8988T (cell line): Measurements from ENCODE around the gene ATAD3A.
"Not testable (repeated sequence)": the region's sequence is repeated elsewhere in the genome, so short reads cannot be mapped to it uniquely, and the experiment has no call there.

Experiments
- DNase-seq: peaks from one replicate; pipeline ENCODE4 v3.0.0; 2011

Gene ATAD3A

DNA sequence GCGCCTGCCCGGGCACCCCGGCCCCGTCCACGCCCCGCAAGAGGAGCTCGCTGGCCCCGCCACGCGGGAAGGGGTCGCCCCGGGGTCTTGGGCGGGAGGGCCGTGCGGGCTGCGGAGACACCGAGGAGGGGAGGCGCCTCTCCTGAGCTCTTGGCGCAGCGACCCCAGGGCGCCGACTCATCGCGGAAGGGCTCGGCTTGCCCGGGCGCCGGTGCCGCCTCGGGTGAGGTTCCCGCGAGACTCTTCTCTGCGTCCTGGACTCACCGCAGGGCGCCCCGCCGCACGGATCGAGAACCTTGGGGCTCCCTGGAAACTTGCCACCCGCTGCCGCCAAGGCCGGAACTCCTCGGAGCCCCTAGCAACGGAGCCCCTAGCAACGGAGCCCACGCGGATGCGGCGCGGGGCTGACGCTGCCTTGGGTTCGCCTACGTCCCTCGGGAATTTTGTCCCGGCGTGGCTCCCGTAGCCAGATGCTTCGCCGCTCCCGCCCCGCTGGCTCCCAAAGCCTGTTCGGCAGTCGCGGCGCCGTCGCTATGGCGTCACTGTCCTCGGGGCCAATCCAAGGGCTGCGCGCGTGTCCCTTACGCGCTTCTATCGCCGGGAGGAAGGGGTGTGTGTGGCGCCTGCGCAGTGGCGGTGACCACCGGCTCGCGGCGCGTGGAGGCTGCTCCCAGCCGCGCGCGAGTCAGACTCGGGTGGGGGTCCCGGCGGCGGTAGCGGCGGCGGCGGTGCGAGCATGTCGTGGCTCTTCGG lies at the start of gene ATAD3A:
TSS of gene ATAD3A (plus strand) at position 630 of the 753 bp plus-strand sequence. CDS start at position 737, 107 bp downstream.
- DNase-seq: peak; percentile 95

DNA sequence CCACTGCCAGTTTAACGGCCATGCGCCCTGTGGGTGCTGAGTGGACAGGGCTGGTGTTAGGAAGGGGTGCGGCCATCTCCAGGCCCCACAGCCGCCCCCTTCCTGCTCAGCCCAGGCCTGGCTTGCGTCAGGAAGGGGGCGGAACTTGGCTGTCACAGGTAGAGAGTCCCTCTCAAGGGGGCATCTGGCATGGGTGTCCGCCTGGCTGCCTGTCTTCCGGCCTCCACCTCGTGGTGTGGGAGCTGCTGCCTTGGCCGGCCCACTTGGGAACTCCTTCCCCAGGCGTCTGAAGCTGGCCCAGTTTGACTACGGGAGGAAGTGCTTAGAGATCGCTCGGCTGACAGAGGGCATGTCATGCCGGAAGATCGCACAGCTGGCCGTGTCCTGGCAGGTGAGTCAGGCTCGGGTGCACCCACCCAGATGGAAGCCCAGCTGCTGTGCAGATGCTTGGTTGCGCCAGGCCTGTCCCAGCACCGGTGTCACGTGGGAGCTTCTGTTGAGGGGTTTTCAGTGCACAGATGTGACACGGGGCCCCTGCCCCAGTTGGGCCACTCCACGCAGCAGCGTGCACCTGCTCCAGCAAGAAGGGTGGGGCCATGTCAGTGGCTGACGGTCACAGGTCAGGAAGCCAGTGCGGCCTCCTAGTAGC lies 49.5 kb upstream of the ATAD3A start:
- DNase-seq: no peak

DNA sequence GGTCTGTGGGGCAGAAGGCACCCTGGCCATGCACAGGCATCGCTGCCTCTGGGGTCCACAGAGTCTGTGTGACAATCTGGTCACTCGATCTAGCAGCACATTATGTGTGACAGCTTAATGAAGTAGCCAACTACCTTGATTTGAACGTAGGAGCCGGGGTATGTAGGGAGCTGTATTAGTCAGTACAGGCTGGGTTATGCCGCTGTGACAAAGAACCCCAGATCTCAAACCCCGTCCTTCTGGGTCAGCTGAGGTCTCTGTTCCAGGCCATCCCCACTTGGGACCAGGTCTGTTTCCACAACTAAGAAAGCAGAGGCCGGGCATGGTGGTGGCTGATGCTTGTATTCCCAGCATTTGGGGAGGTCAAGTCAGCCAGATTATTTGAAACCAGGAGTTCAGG lies 48.6 kb upstream of the ATAD3A start:
- DNase-seq: no peak

DNA sequence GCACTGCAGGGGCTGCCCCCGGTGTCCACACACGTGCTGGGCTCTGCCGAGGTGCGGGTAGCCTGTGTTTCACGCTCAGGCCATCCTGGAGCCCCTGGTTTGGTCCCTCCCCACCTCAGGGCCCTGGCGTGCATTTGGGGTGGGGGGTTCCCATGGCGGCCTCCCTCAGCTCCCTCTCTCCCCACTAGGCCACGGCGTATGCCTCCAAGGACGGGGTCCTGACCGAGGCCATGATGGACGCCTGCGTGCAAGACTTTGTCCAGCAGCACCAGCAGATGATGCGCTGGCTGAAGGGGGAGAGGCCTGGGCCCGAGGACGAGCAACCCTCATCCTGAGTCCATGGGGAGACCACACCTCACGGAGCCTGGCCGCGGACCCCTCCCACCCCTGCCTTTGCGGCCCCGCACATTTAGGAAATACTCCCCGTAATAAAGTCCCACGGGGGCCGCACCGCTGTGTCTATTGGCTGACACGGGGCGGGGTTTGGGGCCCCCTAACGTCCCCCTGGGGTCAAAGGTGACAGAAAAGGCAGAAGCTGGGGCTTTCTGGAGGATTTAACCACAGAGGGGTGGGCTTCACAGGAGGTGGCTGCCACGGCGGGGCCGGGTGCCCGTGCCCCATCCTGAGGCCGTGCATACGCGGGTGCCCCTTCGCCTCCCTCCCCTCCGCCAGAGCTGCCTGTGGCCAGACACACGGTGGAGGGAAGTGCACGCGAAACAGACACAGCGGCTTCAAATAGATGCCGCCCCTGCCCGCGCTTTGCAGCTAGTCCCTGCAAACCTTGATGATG lies 43.6 kb upstream of the ATAD3A start:
- DNase-seq: not testable (repeated sequence)

DNA sequence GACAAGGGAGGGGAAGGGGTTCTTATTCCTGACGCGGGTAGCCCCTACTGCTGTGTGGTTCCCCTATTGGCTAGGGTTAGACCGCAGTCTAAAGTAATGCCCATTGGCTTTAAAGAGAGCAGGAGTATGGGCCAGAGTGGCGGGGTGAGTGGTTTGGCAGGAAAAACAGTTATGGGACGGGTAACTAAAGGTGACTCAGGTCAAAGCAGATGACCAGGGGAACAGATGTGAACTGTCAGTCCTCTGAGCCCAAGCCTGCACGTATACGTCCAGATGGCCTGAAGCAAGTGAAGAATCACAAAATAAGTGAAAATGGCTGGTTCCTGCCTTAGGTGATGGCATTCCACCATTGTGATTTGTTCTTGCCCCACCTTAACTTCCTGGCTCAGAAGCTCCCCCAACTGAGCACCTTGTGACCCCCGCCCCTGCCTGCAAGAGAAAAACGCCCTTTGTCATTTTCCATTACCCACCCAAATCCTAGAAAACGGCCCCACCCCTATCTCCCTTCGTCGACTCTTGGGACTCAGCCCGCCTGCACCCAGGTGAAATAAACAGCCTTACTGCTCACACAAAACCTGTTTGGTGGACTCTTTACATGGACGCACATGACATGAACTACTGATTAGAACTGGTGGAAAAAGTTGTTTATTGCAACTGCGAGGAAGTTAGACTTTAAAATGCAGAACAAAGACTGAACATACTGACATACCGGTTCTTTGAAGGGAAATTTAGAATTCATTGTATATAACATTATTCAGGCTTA lies 41.2 kb upstream of the ATAD3A start:
- no peak for DNase-seq

DNA sequence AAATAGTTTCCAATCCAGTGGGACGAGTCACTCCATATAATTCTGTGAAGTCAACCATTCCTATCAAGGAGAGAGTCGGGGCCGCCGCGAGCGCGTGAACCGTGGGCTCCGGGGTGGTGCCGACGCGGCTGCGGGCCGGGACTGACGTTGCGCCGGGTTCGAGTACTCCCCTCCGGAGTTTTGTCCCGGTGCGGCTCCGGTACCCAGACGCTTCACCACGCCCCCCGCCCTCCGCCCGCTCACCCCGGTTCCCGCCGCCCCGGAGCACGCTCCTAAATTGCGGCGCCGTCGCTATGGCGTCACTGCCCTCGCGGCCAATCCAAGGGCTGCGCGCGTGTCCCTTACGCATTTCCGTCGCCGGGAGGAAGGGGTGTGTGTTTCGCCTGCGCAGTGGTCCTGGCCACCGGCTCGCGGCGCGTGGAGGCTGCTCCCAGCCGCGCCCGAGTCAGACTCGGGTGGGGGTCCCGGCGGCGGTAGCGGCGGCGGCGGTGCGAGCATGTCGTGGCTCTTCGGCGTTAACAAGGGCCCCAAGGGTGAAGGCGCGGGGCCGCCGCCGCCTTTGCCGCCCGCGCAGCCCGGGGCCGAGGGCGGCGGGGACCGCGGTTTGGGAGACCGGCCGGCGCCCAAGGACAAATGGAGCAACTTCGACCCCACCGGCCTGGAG lies 40.4 kb upstream of the ATAD3A start, which contains the start of gene ATAD3B:
TSS of gene ATAD3B (plus strand) at position 377 of the 664 bp plus-strand sequence. CDS start at position 497, 120 bp downstream.
- peak; percentile 90 for DNase-seq

DNA sequence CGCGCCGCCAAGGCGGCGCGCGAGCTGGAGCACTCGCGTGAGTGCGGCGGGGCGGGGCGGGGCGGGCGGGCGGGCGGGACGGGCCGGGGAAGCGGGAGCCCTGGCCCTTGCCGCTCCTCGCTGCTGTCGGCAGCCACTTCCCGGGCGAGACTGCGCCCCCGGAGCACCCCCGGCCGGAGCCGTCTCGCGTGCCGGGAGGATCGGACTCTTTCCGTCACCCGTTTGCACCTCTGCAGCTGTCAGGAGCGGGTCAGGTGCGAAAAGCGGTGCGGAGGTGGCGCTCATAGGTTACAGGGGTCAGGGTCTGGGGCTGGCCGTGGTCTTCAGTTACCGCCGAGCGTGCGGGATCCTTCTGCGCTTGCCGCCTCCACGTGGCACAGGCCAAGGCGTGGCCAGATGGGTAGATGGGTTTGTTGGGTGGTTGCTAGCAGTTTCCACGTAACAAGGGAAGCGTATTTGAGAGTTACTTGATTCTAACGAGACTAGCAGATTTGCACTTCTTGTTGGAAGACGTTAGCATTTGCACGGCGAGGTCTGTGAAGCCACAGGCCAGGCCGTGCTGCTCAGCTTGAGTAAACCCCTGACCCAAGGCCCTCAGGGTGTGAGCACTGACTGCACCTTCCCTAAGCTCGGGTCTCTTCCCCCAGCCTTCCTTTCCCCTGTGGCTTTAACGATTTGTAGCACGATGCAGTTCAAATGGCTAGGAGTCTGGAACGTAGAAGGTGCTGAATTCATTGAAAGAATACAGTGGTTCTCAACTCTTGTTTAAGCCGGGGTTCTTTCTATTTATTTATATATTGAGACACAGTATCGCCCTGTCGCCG lies 39.7 kb upstream of the ATAD3A start:
- DNase-seq: not testable (repeated sequence)

DNA sequence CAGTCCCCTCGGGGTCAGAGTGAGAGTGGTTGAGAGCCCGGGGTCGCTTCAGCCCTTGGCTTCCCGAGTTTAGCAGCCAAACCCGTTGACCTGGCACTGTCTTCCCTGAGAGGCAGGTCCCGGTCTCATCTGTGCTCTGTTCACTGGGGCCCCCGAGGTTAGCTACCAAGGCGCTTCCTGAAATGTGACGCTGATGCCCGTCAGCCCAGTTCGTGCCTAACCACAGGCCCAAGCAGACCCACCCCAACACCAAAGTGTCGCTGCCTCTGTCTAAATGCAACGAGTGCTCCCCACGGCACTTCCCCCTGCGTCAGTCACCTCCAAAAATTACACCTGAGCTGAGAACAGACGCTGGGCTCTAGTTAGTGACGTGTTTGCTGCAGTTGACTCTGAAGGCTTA lies 36.0 kb upstream of the ATAD3A start:
- DNase-seq: not testable (repeated sequence)

DNA sequence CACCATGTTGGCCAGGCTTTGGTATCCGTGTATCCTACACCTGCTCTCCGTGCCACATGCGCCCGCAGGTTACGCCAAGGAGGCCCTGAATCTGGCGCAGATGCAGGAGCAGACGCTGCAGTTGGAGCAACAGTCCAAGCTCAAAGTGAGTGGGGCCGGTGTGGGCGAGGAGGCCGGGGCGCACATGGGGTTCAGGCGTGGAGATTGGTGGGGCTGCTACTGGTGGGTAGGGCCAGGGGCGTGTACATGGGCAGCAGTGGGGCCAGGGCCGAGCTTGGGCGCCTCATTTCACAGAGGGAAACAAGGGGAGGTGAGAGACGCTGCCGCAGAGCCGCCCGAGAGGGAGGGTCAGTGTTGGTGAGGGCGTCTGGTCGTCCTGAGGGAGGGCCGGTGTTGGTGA lies 34.8 kb upstream of the ATAD3A start:
- no peak for DNase-seq

DNA sequence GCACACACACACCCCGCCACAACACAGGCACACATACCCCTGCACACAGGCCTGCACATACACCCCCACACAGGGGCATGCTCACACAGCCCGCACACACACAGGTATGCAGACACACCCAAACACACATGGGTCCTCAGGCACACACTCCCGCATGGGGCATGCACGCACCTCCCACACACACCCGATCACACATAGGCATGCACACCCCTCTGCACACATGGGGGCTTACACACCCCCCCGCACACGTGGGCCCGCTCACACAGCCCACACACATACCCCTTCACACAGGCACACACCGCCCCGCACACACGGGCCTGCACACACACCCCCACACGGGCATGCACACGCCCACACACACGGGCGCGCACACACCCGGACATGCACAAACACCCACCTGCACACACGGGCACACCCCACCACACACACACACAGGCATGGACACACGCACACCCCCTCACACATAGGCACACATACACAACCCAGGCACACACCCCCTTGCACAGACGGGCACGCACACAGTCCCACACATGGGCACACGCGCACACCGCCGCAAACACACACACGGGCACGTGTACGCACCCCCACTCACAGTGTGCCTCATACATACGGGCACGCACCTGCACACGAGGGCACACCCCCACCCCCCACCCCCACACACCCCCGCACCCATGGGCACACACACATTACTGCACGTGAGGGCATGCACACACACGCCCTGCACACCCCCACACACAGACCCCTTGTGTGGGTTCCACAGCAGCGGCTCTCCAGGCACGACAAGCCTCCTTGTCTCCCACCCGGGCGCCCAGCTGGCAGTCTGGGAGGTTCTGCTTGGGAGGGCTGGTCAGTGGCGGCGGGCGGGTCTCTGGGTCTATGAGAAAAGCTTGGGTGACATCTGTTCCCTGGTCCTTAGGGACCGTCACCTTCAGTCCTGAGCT lies 32.1 kb upstream of the ATAD3A start:
- DNase-seq: no peak

DNA sequence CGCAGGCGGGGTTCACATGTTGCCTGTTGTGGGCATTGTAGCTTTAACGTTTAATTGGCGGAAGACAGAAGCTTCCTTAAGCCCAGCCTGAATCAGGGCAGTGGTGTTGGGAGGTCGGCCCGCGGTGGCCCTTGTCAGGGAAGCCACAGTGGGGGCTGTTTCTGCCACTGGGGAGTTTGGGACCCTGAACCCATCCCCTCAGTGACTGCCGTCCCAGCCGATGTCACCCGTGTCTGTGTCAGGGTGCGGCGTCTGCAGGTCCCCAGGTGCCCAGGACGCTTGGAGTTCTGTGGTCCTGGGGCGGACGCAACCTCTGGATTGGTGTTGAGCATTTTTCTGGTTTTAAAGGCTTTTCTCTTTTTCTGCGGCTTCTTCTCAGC lies 31.5 kb upstream of the ATAD3A start:
- DNase-seq: not testable (repeated sequence)

DNA sequence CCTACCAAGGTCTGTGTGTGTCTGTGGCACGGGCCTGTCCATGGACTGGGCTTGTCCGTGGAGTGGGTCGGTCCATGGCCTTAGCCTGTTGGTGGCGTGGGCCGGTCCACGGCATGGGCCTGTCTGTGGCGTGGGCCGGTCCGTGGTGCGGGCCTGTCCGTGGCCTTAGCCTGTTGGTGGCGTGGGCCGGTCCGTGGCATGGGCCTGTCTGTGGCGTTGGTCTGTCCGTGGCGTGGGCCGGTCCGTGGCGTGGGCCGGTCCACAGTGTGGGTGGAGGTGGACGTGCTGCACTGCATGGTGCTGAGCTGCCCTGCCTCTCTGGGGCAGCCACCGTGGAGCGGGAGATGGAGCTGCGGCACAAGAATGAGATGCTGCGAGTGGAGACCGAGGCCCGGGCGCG lies 30.2 kb upstream of the ATAD3A start:
- not testable (repeated sequence) for DNase-seq

DNA sequence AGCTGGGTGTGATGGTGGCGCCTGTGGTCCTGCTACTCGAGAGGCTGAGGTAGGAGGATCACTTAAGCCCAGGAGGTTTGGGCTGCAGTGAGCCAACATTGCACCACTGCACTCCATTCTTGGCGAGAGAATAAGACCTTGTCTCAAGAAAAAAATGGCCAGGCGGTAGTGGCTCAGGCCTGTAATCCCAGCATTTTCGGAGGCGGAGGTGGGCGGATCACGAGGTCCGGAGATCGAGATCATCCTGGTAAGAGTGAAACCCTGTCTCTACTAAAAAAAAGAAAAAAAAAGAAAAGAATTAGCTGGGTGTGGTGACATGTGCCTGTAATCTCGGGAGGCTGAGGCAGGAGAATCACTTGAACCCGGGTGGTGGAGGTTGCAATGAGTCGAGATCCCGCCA lies 29.1 kb upstream of the ATAD3A start:
- DNase-seq: no peak

DNA sequence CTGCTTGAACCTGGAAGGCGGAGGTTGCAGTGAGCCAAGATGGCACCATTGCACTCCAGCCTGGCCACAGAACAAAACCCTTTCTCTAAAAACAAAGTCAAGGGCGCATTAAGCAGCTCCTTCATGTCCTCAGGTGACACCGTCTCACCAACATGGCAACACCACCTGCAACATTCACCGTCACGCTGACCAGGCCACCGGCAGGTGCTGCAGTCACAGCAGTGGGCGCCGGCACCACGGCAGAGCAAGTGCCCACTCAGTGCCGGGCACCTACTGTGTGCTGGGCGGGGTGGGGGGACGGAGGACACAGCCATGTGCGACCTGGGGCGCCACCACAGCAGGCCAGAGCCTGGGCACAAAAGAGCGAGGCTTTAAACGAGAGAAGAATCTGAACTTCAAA lies 28.2 kb upstream of the ATAD3A start:
- DNase-seq: no peak

DNA sequence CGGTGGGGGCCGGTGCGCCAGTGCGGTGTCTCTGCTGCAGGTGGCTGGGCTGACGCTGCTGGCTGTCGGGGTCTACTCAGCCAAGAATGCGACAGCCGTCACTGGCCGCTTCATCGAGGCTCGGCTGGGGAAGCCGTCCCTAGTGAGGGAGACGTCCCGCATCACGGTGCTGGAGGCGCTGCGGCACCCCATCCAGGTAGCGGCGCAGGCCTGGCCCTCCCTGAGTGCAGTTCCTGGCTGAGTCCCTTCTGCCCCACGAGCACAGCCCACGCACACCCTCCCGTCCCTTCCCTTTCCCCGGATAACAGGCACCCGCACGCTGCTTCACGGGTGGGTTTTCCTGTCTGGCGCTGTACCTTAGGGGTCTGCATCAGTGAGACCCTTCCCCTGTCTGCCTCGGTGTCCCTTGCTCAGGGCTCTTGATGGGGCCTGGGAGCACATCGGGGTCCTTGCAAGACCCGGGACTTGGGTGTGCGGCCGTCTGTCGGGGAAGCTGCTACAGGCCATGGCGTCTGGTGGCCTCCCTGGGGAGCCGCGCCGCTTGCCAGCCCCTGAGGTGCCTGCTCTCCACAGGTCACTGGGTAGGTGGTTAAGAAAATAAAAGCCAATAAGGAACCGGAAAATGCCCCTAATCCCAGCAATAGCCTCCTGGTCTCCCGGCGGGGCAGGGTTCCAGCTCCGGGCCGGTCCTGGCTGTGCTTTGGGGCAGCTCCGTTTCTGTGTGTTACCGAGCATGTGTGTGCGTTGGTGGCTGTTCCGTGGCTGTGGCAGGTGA lies 26.8 kb upstream of the ATAD3A start:
- DNase-seq: not testable (repeated sequence)

DNA sequence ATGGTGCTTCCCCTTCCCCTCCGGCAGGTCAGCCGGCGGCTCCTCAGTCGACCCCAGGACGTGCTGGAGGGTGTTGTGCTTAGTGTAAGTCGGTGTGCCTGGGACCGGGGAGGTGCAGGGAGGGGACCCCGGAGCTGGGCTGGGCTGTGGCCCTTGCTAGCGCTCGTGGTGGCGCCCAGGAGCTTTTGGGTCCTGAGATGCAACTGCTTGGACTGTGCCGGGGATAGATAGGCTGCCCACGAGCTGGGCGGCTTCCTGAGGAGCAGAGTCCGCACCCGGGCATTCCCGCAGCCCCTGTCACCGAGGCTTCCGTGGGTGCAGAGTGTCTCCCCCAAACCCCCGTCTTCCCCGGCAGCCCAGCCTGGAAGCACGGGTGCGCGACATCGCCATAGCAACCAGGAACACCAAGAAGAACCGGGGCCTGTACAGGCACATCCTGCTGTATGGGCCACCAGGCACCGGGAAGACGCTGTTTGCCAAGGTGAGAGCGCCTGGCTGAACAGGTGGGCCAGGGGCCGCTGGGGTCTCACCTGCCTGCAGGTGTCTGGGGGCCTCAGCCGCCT lies 26.1 kb upstream of the ATAD3A start:
- not testable (repeated sequence) for DNase-seq

DNA sequence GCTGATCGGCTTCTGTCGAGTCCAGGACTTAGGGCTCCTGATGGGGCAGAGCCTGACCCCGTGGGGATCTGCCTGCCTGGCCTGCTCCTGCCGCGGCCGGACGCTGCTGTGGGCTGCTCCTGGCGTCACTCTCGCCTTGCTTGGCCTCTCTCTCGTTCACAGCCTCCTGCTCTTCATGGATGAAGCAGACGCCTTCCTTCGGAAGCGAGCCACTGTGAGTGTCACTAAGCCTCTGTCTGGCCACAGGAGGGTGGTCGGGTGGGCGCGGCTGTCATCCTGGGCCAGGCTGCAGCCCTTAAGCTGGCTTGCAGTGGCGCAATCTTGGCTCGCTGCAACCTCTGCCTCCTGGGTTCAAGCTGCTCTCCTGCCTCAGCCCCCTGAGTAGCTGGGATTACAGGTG lies 24.3 kb upstream of the ATAD3A start:
- DNase-seq: no peak

DNA sequence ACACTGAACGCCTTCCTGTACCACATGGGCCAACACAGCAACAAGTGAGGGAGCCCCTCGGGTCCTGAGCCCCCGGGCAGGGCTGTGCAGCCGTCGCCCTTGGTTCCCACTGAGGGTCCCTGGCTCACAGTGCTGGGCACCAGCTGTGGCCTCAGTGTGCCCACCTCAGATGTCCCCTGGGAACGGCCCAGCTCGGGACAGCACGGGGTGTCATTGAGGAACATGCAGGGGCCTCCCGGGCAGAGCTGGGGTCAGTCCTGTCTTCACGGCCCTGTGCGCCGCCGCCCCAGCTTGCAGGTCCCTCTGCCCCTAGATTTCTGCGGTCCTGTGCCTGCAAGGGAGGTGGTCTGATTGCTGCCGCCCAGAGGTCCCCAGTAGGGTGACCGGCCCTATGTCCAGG lies 22.7 kb upstream of the ATAD3A start:
- DNase-seq: no peak

DNA sequence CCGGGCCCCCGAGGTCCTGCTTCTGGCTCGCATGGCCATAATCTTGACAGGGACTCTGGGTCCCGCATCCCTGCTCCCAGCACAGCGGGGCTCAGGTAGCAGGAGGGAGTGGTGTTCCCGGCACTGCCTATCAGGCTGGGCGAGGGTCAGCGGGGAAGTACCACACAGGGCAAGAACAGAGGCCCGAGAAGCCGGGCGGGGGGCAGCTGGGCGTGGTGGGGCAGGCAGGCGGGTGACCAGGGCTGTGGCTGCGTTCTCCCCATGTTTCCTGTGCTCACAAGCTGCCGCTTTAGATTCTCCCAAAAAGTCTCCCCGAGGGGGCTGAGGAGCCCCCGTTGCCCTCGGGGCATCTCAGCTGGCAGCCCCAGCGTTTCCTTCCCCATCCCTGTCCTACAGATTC lies 22.1 kb upstream of the ATAD3A start:
- DNase-seq: no peak
